Ecto neural progenitor cell (in vitro differentiated cells): ENCODE results near the gene KLHL36.

ENCODE experiments used
- DNase-seq: peaks from one replicate; pipeline ENCODE4 v3.0.0-alpha.2; 2018; ENCODE audit warnings: low spot score

The KLHL36 gene

GRCh38 chr16:84648595-84649510, 542 bp downstream of the KLHL36 start:
- peak; percentile 69 for DNase-seq

GRCh38 chr16:84649511-84649861, 1.2 kb downstream of the KLHL36 start:
- no peak for DNase-seq

- DNase-seq = no peak
These were observed 2.0 kb downstream of the KLHL36 start for GRCh38 chr16:84650062-84650991.

- DNase-seq = no peak
These were observed 4.3 kb downstream of the KLHL36 start for GRCh38 chr16:84652566-84652965.

GRCh38 chr16:84654238-84654637, 5.9 kb downstream of the KLHL36 start:
- DNase-seq = no peak

GRCh38 chr16:84654998-84655397, 6.7 kb downstream of the KLHL36 start:
- no peak for DNase-seq

- no peak for DNase-seq
These were observed 8.3 kb downstream of the KLHL36 start for GRCh38 chr16:84656649-84657048.

- DNase-seq = no peak
These were observed 9.0 kb downstream of the KLHL36 start for GRCh38 chr16:84657229-84657837.

- DNase-seq = no peak
These were observed 10.4 kb downstream of the KLHL36 start for GRCh38 chr16:84658690-84659089.

GRCh38 chr16:84659656-84660300, 11.5 kb downstream of the KLHL36 start:
- DNase-seq = no peak

GRCh38 chr16:84660973-84661372, 12.7 kb downstream of the KLHL36 start:
- no peak for DNase-seq

GRCh38 chr16:84661418-84662060, 13.2 kb downstream of the KLHL36 start:
- DNase-seq = no peak

GRCh38 chr16:84662471-84662870, 14.2 kb downstream of the KLHL36 start:
- DNase-seq = no peak

GRCh38 chr16:84663433-84664101, 15.3 kb downstream of the KLHL36 start:
- no peak for DNase-seq

GRCh38 chr16:84665359-84665758, 17.0 kb downstream of the KLHL36 start:
- DNase-seq = no peak

GRCh38 chr16:84665843-84666242, 17.5 kb downstream of the KLHL36 start:
- DNase-seq = no peak

GRCh38 chr16:84667600-84668309, 19.4 kb downstream of the KLHL36 start:
- no peak for DNase-seq

GRCh38 chr16:84670063-84670462, 21.8 kb downstream of the KLHL36 start:
- DNase-seq = no peak

GRCh38 chr16:84672276-84673202, 24.2 kb downstream of the KLHL36 start:
- DNase-seq = peak; percentile 84
